NB4 (cell line): Measurements from ENCODE around the gene NODAL.
"Not testable (repeated sequence)": the region's sequence is repeated elsewhere in the genome, so short reads cannot be mapped to it uniquely, and the experiment has no call there.

ENCODE experiments used
- DNase-seq: peaks from one replicate; pipeline ENCODE4 v3.0.0; 2010; ENCODE audit warnings: low read depth
- H3K4me3 ChIP-seq: one replicate; pipeline ENCODE4 v1.5.1; 2011; ENCODE audit warnings: mild to moderate bottlenecking, low read depth, low read length, moderate library complexity
- CTCF ChIP-seq: IDR thresholded peaks from one replicate; pipeline ENCODE4 v1.5.1; 2012; ENCODE audit warnings: low read depth, low read length
- MAX ChIP-seq: IDR thresholded peaks from 2 replicates; pipeline ENCODE4 v1.6.1; 2011; ENCODE audit warnings: low read depth, low read length
- MYC ChIP-seq: IDR thresholded peaks from 2 replicates; pipeline ENCODE4 v1.6.1; 2011; ENCODE audit warnings: low read depth, low read length
- POLR2A ChIP-seq: IDR thresholded peaks from 2 replicates; pipeline ENCODE4 v1.6.1; 2011; ENCODE audit warnings: mild to moderate bottlenecking; ENCODE audit not compliant: insufficient read length; ENCODE audit errors: extremely low read depth

Gene NODAL

GRCh38 chr10:70441161-70441894 lies at the start of gene NODAL:
TSS of gene NODAL (minus strand) at chr10:70441681. CDS start at chr10:70441667, 14 bp downstream.
- no peak for TF ChIP-seq CTCF
- no peak for TF ChIP-seq POLR2A
- TF ChIP-seq MAX, result no peak
- TF ChIP-seq MYC, result no peak
- peak; percentile 42 for DNase-seq
- H3K4me3 ChIP-seq, result no peak within 1 kb of the TSS

- no peak for DNase-seq
- H3K4me3 ChIP-seq, result no peak overlapping the region
- TF ChIP-seq POLR2A (no peak), MAX (no peak), CTCF (no peak), MYC (no peak)
Observed at GRCh38 chr10:70490142-70490541, 48.7 kb upstream of the NODAL start.

GRCh38 chr10:70487824-70488223 lies 46.3 kb upstream of the NODAL start:
- DNase-seq, result no peak
- H3K4me3 ChIP-seq, result no peak overlapping the region
- no peak for TF ChIP-seq CTCF
- no peak for TF ChIP-seq MYC
- TF ChIP-seq MAX, result no peak
- no peak for TF ChIP-seq POLR2A

- H3K4me3 ChIP-seq, DNase-seq: not testable (repeated sequence)
Observed at GRCh38 chr10:70483872-70484271, 42.4 kb upstream of the NODAL start.

GRCh38 chr10:70482982-70483760 lies 41.7 kb upstream of the NODAL start:
- TF ChIP-seq CTCF, result no peak
- no peak for TF ChIP-seq MYC
- TF ChIP-seq MAX, result no peak
- no peak for TF ChIP-seq POLR2A
- no peak overlapping the region for H3K4me3 ChIP-seq
- DNase-seq, result no peak

GRCh38 chr10:70481831-70482530 lies 40.5 kb upstream of the NODAL start:
- no peak for DNase-seq
- no peak overlapping the region for H3K4me3 ChIP-seq
- no peak for TF ChIP-seq CTCF
- no peak for TF ChIP-seq MAX
- no peak for TF ChIP-seq MYC
- TF ChIP-seq POLR2A, result no peak
